LNCaP clone FGC (cell line): ENCODE data around the gene SULT6B1.

Source experiments
- DNase-seq: peaks from one replicate; pipeline ENCODE4 v3.0.0-alpha.2; 2011; ENCODE audit warnings: low read depth
- H3K4me3 ChIP-seq: 2 replicates; pipeline ENCODE4 v1.5.1; 2011; ENCODE audit warnings: mild to moderate bottlenecking, low read depth, low read length, control low read depth
- CTCF ChIP-seq: IDR thresholded peaks from 2 replicates; pipeline ENCODE4 v1.5.1; 2012; ENCODE audit warnings: mild to moderate bottlenecking; ENCODE audit not compliant: control insufficient read depth, insufficient read depth; ENCODE audit errors: extremely low read depth

SULT6B1 gene

GRCh38 chr2:37192551-37192950 lies 4.1 kb upstream of the SULT6B1 start:
- H3K4me3 ChIP-seq: no peak overlapping the region
- TF ChIP-seq CTCF: no peak
- no peak for DNase-seq

DNA sequence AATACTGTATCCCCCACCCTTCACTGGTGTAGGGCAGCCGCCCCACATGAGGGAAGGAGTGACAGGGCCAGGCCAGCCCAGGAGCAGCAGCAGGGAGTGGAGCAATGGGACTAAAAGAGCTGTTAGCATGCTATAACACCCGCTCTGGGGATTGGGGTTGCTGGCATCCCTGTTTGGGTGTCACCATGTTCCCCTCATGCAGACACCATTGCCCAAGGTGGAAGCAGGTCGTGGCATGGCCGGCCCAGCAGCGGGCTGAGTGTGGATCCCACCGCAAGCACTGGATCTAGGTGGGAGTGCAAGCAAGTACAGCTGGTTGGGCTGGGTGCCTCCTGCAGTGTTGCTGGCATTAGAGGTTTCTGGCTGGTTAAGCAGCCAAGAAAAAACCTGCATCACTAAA lies 3.3 kb upstream of the SULT6B1 start:
- no peak for DNase-seq
- no peak for TF ChIP-seq CTCF
- no peak overlapping the region for H3K4me3 ChIP-seq

DNA sequence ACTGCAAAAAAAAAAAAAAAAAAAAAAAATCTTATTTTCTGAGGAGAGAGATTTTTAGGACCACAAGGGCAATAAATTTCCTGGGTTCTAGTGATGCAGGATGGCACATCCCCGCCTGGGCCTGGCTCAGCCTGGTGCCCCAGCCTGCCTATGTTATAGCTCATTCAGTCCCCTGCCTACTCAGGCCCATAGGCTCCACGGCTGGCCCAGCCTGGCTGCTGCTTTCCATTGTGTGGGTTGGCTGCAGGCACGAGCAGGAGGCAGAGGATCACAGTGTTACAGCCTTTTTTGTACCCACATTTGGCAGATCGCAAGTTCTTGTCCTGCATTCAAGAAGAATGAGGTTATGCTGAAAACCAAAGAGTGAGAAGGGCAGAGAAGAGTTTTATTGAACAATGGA lies 2.8 kb upstream of the SULT6B1 start:
- no peak for DNase-seq
- no peak for TF ChIP-seq CTCF
- H3K4me3 ChIP-seq: no peak overlapping the region

DNA sequence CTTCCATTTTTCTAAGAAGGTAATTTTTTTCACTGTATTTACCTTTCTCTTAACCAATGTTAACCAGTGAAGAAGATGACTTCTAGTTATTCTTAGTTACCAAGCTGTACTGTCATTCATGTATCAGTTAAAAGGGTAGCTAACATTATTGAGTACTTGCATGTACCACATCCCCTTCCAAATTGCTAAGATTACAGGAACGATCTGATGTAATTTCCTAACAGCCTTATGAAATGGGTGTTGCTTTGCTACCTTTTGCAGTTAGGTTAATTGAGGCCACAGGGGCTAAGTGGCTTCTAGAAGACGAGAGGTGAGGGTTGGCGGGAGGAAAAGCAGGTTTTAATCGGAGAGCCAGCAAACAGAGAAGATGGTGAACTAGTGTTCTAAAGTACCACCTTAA lies 1.8 kb upstream of the SULT6B1 start:
- no peak for TF ChIP-seq CTCF
- DNase-seq: no peak
- H3K4me3 ChIP-seq: no peak overlapping the region

DNA sequence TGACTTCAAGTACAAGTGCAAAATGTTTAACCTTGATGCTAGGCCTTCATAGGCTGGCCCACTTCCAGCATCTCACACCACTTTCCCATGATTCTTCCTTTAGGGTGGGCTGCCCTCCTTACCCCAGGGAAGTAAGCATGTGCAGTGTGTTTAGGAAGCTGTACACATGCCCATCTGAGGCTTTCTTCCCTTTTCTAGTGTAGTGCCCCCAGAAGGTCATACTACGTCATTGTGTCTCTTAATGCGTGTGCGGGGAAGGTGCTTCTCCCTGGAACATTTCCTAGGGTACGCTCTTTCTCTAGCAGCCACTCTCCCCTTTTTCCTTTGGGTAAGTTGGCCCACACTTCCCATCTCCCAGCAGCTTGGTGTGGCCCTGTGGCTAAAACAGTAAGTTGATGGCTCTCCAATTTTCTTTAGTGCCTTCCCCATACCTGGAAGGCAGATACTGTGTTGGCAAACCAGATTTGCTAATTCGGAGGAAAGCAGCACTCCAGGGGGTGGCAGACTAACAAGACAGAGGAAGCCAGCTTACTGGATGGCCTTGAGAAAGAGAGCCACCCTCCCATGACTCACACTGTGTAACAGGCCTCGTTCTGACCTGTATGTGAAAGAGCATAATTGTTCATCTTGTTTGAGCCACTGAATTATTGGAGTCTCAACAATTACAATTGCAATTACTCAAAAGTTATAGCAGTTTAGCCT lies 1.1 kb upstream of the SULT6B1 start:
- no peak for DNase-seq
- no peak for TF ChIP-seq CTCF
- no peak overlapping the region for H3K4me3 ChIP-seq

GRCh38 chr2:37181726-37182684 lies 6.5 kb downstream of the SULT6B1 start:
- TF ChIP-seq CTCF: no peak
- no peak for DNase-seq
- no peak overlapping the region for H3K4me3 ChIP-seq
